ENCODE data around the gene CAPN12. TPM values are rescaled to one million over a fixed set of nuclear protein-coding genes. Genes with fewer than 3 reads are reported as not detected.

The CAPN12 gene
- total RNA-seq, 1 donor from 2014 or later: 0.93 TPM

DNA sequence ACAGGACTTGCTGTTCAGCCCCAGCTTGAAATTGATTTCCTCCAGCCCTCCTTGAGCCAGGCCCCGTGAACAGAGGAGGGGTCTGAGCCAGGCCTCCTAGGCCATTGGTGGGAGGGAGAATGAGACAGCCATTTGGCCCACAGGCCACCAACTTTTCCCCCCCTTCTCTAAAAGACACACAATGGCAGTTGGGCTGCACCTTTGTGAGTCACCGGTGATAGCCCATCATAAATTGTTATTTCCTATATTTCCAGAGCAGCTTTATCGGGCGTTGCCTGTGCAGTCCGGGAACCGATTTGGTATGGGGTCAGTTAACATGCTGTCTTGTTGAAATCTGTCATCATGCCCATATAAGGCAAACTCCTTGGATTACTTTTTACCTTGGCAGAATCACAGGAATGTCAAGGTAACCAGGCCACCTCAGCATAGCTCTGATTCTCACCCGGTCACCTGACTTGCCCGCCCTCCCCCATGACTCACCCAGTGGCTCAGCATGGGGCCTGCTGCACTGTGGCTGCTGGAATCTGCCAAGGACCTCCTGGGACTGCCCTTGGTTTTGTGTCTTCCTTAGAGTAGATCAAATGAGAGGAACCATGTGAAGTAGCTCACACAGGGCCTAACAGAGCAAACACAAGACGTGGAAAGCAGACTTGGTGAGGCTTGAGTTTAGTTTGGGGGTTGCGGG is 60.7 kb downstream of the CAPN12 start:
- no peak for DNase-seq (ENCODE audit: extremely low read depth, low read depth, low spot score)

DNA sequence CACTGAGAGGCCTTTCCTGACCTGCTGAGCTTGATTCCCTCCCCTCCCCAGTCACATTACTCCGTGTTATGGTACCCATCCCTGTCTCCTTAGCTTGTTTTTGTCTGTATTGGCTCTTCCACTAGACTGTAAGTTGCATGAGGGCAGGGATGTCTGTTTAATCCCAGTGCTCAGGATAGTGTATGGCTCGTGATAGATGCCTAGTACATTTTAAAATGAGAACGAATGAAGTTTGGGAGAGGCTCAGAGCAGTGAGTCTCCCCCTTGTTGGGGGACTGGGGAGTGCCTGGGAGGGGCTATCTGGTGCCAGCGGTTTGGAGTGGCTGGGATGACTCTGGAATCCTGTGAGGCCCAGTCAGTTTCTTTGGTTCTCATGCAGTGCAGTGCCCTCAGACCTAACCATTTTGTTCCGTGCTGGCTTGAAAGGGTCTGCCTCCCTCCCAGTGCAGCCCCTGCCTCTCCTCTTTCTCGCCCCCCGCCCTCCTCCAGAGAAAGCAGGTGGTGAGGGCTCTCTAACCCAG is 61.3 kb downstream of the CAPN12 start:
- DNase-seq (ENCODE audit: extremely low read depth, low read depth, low spot score): no peak

DNA sequence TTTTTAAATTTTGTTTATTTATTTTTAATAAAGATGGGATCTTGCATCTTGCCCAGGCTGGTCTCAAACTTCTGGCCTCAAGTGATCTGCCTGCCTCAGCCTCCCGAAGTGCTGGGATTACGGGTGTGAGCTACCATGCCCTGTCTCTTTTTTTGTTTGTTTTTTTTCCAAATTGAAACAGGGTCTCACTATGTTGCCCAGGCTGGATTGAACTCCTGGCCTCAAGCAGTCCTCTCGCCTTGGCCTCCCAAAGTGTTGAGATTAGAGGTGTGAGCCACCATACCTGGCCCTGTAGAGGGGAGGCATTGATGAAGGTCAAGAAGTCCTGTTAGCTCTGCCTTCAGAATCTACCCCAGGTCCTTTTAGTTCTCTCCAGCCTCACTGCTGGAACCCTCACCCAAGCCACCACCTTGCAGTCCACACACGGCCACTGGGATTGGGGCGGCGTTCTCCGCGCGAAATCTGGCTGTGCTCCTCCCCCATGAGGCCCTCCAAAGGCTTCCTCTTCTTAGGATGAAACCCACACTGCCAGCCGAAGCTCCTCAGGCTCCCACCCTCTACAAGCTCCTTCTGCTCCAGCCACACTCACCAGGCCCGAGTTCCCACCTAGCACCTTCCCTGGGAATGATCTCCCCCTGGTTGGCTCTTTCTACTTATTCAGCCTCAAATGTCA is 61.9 kb downstream of the CAPN12 start:
- DNase-seq (ENCODE audit: extremely low read depth, low read depth, low spot score): no peak

Other genes with a start within 250 kb of the CAPN12 start
- gene MAP4K1, start 126.5 kb downstream of the CAPN12 start, total RNA-seq: 0.39 TPM in 1 of 2 replicates, not detected in the other
- gene EIF3K, start 125.3 kb downstream of the CAPN12 start, total RNA-seq: 392 and 501 TPM in 2 replicates
- 697 and 882 TPM in 2 replicates for gene ACTN4, start 96.8 kb downstream of the CAPN12 start, total RNA-seq
- not detected in 2 replicates for gene LGALS7, start 29.0 kb upstream of the CAPN12 start, total RNA-seq
- gene LGALS7B, start 44.7 kb upstream of the CAPN12 start, total RNA-seq: not detected in 2 replicates
- 0.47 TPM in 1 of 2 replicates, not detected in the other for gene LGALS4, start 68.5 kb upstream of the CAPN12 start, total RNA-seq
- 48.6 and 52.1 TPM in 2 replicates for gene ECH1, start 87.3 kb upstream of the CAPN12 start, total RNA-seq
- gene HNRNPL, start 105.5 kb upstream of the CAPN12 start, total RNA-seq: 218 and 237 TPM in 2 replicates
- gene RINL, start 133.8 kb upstream of the CAPN12 start, total RNA-seq: 3.3 and 5.8 TPM in 2 replicates
- 96.2 and 101 TPM in 2 replicates for gene SIRT2, start 155.1 kb upstream of the CAPN12 start, total RNA-seq
- 19.5 and 36.9 TPM in 2 replicates for gene NFKBIB, start 155.5 kb upstream of the CAPN12 start, total RNA-seq
- not detected in 2 replicates for gene CCER2, start 167.7 kb upstream of the CAPN12 start, total RNA-seq
- 21.8 and 26.6 TPM in 2 replicates for gene SARS2, start 186.3 kb upstream of the CAPN12 start, total RNA-seq
- gene MRPS12, start 186.5 kb upstream of the CAPN12 start, total RNA-seq: 36.3 and 43.4 TPM in 2 replicates
- 12.2 and 23.1 TPM in 2 replicates for gene FBXO17, start 231.3 kb upstream of the CAPN12 start, total RNA-seq

Measured in glomerular endothelial cell (primary cell).